GM12873 (cell line): ENCODE results near the gene CRYBG1.

Source experiments
- CTCF ChIP-seq: IDR thresholded peaks from 2 replicates; pipeline ENCODE4 v1.5.1; 2012; ENCODE audit warnings: low read depth, mild to moderate bottlenecking, moderate library complexity, low read length, control low read depth; ENCODE audit not compliant: insufficient read depth; ENCODE audit errors: missing control alignments

CRYBG1 gene

GRCh38 chr6:106538145-106538544 is 177.6 kb downstream of the CRYBG1 start:
- no peak for TF ChIP-seq CTCF

- no peak for TF ChIP-seq CTCF
Observed at GRCh38 chr6:106539936-106540335, 179.4 kb downstream of the CRYBG1 start.

GRCh38 chr6:106540432-106540831 is 179.9 kb downstream of the CRYBG1 start:
- no peak for TF ChIP-seq CTCF

GRCh38 chr6:106540907-106541306 is 180.4 kb downstream of the CRYBG1 start:
- no peak for TF ChIP-seq CTCF

- no peak for TF ChIP-seq CTCF
Observed at GRCh38 chr6:106546261-106546690, 185.8 kb downstream of the CRYBG1 start.

GRCh38 chr6:106546691-106547414 is 186.3 kb downstream of the CRYBG1 start:
- no peak for TF ChIP-seq CTCF

GRCh38 chr6:106547601-106548453 is 187.3 kb downstream of the CRYBG1 start:
- no peak for TF ChIP-seq CTCF
